IPS DF 4.7 (cell line): ENCODE results near the gene MARCKS.
A peak's percentile ranks its signal among the peaks of the same experiment; 100 is the strongest.
"Not testable (repeated sequence)": the region's sequence is repeated elsewhere in the genome, so short reads cannot be mapped to it uniquely, and the experiment has no call there.

Experiments
- DNase-seq: peaks from one replicate; pipeline ENCODE4 v3.0.0-alpha.2; 2013; ENCODE audit warnings: low spot score; ENCODE audit errors: extremely low read depth

Gene MARCKS

GRCh38 chr6:113882336-113883022 is 25.3 kb downstream of the MARCKS start:
- DNase-seq, result no peak

GRCh38 chr6:113884011-113884410 is 26.9 kb downstream of the MARCKS start:
- no peak for DNase-seq

DNA sequence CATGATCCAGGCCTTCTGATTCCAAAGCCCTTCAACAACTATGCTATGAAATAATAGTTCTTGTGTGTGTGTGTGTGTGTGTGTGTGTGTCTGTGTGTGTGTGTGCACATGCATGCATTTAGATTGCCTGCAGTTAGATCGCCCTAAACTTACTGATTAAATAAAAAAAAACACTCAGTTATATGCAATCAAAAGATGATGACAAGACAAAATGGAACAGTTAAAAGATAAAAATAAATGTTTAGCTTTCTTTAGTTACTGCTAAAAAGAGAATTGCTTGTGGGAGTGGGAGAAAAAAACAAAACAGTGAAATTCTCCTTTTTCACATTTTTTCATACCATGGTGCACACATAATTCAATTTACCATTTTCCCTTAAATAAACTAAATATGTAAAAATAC is 29.4 kb downstream of the MARCKS start:
- DNase-seq, result no peak

DNA sequence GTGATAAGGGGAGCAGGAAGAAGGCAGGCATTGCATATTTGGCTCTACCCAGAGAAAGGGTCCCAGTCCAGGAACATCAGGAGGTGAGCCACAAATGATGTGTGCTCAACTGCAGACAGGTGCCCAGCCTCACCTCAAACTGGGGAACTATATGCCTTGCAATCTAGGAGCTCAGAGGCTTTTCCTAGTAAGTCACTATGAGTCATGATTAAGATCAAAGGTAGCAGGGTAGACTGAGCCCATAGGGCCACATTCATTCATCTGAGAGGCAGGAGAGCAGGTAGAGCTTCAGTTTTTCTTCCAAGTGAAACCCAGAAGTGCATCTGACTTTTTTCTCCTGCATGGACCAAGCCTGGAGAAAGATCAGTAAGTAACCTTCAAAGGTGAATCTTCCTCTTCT is 31.3 kb downstream of the MARCKS start:
- DNase-seq, result no peak

GRCh38 chr6:113888956-113889630 is 31.9 kb downstream of the MARCKS start:
- no peak for DNase-seq

DNA sequence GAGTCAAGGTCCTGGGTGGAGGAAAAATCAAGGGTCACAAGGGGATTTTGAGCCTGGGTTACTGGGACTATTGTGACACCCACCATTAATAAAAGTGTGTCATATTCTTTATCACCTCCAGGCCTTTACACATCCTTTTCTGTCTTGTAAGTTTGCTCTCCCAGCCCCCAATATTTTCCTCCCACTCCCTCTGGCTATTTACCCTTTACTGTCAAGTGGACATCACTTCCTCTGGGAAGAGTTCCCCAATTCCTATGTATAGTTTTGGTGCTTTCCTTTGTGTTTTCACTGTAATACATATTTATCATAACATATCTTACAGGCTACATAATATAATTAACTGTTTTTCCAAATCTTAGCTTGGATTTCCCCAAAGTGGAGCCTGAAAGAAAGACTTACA is 36.3 kb downstream of the MARCKS start:
- DNase-seq, result no peak

- DNase-seq, result no peak
Measured at GRCh38 chr6:113893866-113894265, 36.7 kb downstream of the MARCKS start.

DNA sequence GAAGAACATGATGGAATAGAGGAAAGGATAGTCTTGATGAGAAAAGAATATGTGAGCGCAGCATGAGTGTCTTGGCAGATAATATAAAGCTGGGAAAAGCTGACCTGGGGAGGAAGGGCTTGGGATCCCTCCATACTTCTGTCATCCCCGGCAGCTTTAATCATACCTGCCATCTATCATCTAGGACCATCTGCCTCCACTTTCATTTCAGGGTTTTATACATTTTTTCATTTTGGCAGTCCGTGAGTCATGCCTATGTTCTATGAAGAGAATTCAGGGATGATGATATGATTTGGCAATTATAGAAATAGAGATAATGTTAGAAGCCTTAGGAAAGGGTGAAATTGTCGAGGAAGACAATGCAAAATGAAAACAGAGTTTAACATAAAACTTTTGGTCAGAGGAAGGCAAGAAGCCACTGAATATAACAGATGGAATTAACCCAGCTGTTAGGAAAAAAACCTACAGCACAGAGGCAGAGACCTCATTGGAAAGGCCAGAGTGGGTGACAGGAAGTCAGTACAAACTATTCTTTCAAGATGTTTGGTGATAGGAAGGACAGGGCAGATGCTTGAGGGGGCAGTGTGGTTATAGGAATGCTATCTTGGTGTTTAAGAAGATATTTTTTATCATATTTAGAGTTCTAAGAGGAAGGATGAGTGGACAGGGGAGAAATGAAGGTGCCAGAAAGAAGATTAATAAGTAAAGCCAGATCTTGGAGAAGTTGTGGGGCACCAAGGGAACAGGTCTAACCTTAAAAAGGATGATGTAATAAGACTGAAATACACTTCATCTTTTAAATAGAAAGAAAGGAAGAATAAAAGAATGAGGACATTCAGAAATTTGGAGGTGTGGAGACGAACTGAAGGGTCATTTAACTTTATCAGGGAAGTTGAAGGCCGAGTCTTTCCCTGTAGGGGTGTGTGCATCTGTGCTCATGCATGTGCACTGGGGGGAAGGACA is 37.8 kb downstream of the MARCKS start:
- no peak for DNase-seq

DNA sequence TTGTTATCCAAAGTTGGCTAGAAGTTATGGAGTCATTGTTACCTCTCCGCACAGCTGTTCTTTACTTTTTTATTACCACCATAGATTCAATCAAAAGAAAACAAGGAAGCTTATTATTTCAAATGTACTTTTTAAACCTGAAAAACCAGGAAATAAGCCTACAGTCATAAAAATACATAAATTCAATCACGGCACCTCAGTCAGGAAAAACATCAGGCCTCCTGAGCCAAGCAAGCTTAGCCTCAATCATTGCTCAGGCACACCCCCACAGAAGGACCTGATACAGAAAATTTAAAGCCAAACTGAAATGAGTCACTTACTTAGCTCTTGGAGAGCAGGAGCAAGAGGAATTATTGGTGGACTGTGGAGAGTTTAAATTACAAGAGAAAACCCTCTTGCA is 44.3 kb downstream of the MARCKS start:
- no peak for DNase-seq

- no peak for DNase-seq
Measured at GRCh38 chr6:113903666-113904330, 46.7 kb downstream of the MARCKS start.

- no peak for DNase-seq
Measured at GRCh38 chr6:113907102-113907815, 50.1 kb downstream of the MARCKS start.

DNA sequence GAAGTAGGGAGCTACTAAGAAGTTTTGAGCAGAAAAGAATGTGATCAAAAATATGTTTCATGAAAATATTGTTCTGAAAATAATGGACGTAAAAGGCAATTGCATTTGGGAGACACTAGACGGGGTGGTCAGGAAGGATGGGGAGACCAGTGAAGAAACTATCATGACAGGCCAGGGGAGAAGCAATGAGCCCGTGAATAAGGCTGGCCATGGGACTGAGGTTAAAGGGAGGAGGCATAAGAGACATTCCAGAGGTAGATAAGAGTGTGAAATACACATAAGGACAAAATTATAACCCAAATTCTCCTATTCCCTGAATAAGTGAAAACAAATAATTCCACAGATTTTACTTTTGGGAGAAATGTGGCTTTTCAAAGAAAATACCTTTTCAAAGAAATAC is 51.7 kb downstream of the MARCKS start:
- no peak for DNase-seq

DNA sequence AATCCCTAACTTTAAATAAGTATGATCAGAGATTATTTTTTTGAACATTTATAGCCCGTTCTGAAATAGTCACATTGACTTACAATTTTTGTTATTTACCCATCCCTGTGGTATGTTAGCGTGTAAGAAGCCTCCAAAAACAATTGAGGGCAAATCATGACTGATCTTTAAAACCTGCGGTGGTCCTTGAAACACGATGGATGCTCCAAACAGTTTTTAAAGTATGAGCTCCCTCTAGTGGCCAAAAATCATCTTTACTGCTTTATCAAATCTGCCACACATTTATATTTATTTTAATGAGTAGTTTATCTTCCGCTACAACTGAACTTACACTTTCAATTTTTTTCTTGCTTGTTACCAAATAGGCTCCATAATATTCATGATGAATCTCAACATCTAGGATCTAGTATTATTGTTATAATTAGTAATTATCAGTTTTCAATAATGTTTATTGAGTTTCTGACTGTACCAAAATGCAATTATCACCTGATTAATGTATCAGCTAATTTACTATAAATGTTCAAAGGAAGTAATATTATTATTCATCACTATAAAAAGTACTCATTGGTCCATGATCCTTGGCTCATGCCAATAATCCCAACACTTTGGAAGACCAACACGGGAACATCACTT is 52.2 kb downstream of the MARCKS start:
- DNase-seq, result peak; percentile 33

DNA sequence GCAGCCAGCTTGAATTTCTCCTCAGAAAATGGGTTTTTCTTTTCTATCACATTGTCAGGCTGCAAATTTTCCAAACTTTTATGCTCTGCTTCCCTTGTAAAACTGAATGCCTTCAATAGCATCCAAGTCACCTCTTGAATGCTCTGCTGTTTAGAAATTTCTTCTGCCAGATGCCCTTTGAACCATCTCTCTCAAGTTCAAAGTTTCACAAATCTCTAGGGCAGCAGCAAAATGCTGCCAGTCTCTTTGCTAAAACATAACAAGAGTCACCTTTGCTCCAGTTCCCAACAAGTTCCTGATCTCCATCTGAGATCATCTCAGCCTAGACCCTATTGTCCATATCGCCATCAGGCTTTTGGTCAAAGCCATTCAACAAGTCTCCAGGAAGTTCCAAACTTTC is 53.1 kb downstream of the MARCKS start:
- DNase-seq, result not testable (repeated sequence)
